ENCODE results near the gene MRPL39. TPM values are rescaled to one million over a fixed set of nuclear protein-coding genes. Genes with fewer than 3 reads are reported as not detected.

The MRPL39 gene
- total RNA-seq, 3 donors from 2014 or later, result 21.6 to 27.9 (median 22.1) TPM

DNA sequence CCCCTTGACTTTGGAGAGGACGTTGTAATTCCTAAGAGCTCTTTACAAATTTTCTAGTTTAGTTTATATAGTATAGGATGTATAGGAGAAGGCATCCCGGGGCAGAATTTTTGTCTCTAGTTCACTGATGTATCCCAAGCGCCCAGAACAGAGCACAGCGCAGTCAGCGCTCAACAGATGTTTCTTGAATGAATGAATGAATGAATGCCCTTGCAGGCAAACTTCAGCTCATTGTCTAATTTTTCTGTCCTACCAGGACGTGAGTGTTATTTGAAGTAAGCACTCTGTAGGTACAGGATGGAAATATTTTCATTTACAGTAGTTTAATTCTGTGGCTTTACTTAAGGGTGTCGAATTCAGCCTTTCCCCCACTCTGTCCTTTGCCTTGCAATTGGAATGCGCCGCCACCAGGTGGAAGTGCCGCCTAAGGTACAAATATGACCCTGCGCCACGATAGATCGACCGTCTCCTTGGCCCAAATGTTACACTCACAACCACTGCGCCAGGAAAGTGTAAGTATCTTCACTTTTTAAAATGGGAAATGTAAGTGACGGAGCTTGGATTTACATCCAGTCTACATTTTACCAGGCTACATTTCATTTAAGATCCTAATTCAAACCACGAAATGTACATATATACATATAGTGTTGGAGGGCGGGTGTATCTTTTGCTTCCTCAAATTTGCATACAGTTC is 910 bp upstream of the MRPL39 start:
- peak overlapping the region; percentile 64 for H3K4me3 ChIP-seq
- intact Hi-C loops (cut with DNase I, micrococcal nuclease), result loop anchor here (5.0 kb wide), 2 partner anchors 99 to 564 kb away; partner anchors contain the start of gene APP (in 1 of the 2)
- no peaks in the 10 kb centered on the region for H3K9me3 ChIP-seq
- peak; percentile 82 to 83 (median 83) for DNase-seq
- H3K36me3 ChIP-seq (ENCODE audit: low read depth), result no peaks in the 10 kb centered on the region
- ATAC-seq, result peak; percentile 90
- TF ChIP-seq, protein P1, sequence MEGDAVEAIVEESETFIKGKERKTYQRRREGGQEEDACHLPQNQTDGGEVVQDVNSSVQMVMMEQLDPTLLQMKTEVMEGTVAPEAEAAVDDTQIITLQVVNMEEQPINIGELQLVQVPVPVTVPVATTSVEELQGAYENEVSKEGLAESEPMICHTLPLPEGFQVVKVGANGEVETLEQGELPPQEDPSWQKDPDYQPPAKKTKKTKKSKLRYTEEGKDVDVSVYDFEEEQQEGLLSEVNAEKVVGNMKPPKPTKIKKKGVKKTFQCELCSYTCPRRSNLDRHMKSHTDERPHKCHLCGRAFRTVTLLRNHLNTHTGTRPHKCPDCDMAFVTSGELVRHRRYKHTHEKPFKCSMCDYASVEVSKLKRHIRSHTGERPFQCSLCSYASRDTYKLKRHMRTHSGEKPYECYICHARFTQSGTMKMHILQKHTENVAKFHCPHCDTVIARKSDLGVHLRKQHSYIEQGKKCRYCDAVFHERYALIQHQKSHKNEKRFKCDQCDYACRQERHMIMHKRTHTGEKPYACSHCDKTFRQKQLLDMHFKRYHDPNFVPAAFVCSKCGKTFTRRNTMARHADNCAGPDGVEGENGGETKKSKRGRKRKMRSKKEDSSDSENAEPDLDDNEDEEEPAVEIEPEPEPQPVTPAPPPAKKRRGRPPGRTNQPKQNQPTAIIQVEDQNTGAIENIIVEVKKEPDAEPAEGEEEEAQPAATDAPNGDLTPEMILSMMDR (IDR thresholded peaks at IDR 0.05), result peak; percentile 85
- H3K4me1 ChIP-seq (ENCODE audit: low read depth), result peaks cover 11% of the 10 kb centered on the region

DNA sequence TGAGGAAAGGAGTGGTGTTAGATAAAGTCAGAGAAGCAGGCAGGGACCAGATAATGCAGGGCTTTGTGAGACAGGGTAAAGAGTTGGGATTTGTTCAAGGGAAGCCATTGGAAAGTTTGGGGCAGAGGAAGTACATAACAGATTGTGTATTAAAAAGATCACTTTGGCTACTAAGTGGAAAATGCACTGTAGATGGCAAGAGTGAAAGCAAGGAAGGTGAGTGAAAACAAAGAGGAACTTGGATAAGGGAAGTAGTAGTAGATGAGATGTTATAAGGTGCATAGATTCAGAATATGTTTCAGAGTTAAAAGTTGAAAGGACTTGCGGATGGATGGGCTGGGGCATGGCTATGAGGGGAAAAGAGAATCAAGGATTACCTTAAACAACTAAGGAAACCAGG is 17.4 kb downstream of the MRPL39 start:
- no peaks in the 10 kb centered on the region for H3K9me3 ChIP-seq
- DNase-seq (no peak), ATAC-seq (no peak)
- H3K36me3 ChIP-seq (ENCODE audit: low read depth), result no peaks in the 10 kb centered on the region
- intact Hi-C loops (cut with DNase I, micrococcal nuclease), result no loop called here
- H3K4me3 ChIP-seq, result no peak overlapping the region
- H3K4me1 ChIP-seq (ENCODE audit: low read depth), result no peaks in the 10 kb centered on the region
- TF ChIP-seq, protein P1 (IDR thresholded peaks at IDR 0.05), result no peak

DNA sequence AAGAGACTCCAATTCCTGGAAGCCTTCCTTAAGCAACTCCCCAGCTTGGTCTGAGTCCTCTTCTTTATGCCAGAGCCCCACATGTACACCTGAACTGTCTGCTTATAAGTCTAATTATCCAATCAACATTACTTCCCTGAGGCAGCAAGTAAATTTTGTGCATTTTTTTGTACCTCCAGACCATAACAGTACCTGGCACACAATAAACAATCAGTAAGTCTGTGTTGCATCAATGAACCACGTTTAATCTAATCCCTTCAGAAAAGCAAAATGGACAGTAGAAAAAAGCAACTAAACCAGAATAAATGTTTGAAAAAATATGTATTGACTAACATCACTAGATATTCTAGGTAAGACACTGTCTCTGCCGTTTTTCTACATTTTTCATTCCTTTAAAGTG is 20.5 kb downstream of the MRPL39 start:
- ATAC-seq (no peak), DNase-seq (no peak)
- no peaks in the 10 kb centered on the region for H3K4me1 ChIP-seq (ENCODE audit: low read depth)
- intact Hi-C loops (cut with DNase I, micrococcal nuclease), result no loop called here
- no peak overlapping the region for H3K4me3 ChIP-seq
- TF ChIP-seq, protein P1 (IDR thresholded peaks at IDR 0.05), result no peak
- H3K36me3 ChIP-seq (ENCODE audit: low read depth), result no peaks in the 10 kb centered on the region
- no peaks in the 10 kb centered on the region for H3K9me3 ChIP-seq

DNA sequence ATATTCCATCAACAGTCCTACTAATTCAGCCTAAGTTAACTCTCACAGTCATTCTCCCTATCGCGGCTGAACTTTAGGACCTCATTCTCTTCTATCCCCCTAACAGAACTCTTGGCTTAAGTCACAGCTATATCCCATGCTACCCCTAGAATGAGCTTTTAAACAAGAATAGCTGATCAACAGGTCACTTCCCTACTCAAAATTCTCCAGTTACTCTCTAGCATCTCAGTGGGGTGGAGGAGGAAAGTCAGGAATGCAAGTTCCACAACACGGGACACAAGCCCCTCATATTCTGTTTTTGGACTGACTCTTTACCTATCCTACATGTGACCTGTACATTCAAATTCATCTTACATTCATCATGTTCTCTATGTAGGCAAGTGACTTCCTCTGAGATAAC is 21.0 kb downstream of the MRPL39 start:
- no peak for DNase-seq
- Histone ChIP-seq H3K4me3 (no peak overlapping the region), H3K9me3 (no peaks in the 10 kb centered on the region), H3K36me3 (ENCODE audit: low read depth) (no peaks in the 10 kb centered on the region), H3K4me1 (ENCODE audit: low read depth) (no peaks in the 10 kb centered on the region)
- no peak for ATAC-seq
- intact Hi-C loops (cut with DNase I, micrococcal nuclease), result no loop called here
- TF ChIP-seq, protein P1 (IDR thresholded peaks at IDR 0.05), result no peak

DNA sequence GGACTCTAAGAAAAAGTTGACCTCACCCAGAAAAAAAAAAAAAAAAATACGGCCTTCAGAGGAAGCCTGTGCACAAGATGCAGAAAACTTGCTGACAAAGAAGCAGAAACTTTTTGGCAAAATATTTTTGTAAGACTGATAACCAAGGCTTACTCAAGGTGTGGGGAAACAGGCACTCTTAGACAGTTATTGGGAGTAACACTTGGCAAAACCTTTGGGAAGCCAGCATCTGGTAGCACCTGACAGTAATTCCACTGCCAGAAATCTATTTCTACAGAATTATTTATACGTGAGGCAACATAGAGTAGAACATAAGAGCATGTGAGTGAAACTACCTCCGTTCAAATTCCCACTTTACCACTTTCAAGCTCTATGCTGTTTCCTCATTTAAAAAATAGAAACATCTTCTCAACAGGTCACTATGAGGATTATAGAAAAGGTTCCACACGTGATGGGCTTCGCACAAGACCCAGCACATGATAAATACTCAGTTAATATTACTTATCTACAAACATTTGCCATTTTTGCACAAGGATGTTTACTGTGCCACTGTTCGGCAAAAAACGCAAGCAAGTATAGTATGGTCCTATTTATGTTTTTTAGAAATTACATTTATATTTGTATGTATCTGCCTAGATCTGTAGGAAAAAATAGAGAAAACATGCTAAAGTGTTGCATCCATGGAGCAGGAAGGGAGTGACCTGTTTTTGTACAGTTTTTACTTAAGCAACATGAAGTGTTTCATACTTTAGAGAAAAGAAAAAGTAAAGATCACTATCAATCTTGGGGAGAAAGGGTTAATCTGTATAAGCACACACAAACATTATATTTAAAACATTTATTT is 22.2 kb downstream of the MRPL39 start:
- H3K9me3 ChIP-seq, result no peaks in the 10 kb centered on the region
- H3K36me3 ChIP-seq (ENCODE audit: low read depth), result no peaks in the 10 kb centered on the region
- DNase-seq (no peak), ATAC-seq (no peak)
- intact Hi-C loops (cut with DNase I, micrococcal nuclease), result no loop called here
- TF ChIP-seq, protein P1 (IDR thresholded peaks at IDR 0.05), result no peak
- no peaks in the 10 kb centered on the region for H3K4me1 ChIP-seq (ENCODE audit: low read depth)
- H3K4me3 ChIP-seq, result no peak overlapping the region
